Stimulated activated CD4-positive, alpha-beta T cell treated with anti-CD3 and anti-CD28 coated beads, Interleukin-4, amount 100 ng/mL, for 24 hours (primary cell): ENCODE measurements around the gene NBAS.
"Not testable (repeated sequence)": the region's sequence is repeated elsewhere in the genome, so short reads cannot be mapped to it uniquely, and the experiment has no call there.

Source experiments
- DNase-seq: peaks from one replicate; pipeline ENCODE4 v3.0.0-alpha.2; 2020

Gene NBAS

DNA sequence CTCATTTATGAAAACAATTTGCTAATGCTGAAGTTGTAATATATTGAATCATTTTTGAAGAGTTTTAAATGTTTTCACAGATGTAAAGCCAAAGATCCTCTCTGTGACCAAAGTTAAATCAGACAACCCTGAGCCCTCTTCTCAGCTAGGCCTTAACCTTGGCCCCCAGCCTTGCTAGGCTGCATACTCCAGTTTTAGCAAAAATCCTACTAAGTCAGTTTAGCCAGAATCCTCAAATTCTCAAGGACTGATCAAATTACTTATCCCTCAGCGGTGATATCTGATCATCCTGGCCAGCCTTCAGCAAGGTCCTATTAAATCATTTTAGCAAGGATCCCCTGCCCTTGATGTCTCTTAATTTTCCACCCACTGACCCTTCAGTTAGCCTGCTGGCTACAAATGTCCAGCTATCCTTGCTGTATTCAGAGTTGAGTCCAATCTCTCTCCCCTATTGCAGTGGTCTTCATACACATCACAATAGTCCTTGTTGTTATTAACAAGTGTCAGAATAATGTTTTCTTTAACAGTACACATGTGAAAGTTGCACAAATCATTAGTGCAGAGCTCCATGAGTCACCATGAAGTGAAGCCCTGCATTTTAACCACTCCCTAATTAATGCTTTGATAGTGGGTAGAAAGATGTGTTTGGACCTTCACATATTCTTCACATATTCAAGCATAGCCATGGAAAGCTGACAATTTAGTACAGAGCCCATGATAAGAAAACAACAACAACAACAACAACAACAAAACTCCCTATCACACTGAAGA is 206.4 kb downstream of the NBAS start:
- DNase-seq = no peak

DNA sequence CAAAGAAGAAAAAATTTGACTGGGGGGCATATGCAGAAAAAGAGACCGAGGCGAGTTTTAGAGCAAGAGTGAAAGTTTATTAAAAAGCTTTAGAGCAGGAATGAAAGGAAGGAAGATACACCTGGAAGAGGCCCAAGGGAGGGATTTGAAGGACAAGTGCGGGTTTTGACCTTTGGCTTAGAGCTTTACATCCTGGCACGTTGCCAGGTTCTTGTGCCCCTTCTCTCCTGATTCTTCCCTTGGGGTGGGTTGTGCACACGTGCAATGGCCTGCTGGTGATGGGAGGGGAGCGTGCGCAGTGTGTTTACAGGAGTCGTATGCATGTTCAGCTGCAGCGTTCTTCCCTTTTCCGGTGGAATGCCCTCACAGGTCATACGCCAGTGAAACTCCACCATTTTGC is 208.8 kb downstream of the NBAS start:
- no peak for DNase-seq

DNA sequence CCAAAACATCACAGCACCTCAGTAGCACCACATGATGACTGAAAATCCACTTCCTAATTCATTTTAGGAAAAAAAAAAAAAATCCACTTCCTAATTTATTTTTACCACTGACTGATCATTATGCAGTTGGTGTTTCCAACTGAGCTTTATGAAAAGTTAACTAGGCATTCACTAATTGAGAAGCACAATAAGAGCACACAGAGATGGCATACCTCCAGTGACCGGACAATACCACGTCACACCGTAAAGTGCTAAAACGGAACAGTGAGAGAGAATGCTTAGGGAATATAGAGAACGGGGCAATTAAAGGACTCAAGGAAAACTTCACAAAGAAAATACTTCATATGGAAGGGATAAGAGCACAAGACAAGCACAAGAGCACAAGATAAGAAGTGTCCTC is 212.5 kb downstream of the NBAS start:
- DNase-seq = no peak

DNA sequence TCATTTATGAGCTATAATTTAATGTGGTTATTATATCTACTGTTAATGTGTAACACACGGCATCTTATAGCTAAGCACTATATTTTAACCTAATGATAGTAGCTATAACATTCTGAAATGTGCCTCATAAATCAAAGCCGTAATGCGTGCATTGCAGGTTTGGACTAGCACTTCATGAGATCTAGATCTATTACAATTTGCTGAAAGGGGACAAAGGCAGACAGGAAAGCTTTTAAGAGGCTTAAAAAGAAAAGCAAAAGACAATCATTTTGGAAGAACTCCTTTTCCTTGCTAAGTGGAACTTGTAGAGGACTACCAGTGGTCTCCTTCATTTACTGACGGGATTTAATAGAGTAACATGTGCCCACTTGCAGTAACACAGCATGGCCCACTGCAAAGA is 213.1 kb downstream of the NBAS start:
- DNase-seq = no peak

DNA sequence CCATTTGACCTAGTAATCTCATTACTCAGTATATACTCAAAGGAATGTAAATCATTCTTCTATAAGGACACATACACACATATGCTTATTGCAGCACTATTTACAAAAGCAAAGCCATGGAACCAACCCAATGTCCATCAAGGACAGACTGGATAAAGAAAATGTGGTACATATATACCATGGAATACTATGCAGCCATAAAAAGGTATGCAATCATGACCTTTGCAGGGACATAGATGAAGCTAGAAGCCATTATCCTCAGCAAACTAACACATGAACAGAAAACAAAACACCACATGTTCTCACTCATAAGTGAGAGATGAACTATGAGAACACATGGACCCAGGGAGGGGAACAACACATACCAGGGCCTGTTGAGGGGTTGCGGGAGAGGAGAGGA is 214.5 kb downstream of the NBAS start:
- no peak for DNase-seq

DNA sequence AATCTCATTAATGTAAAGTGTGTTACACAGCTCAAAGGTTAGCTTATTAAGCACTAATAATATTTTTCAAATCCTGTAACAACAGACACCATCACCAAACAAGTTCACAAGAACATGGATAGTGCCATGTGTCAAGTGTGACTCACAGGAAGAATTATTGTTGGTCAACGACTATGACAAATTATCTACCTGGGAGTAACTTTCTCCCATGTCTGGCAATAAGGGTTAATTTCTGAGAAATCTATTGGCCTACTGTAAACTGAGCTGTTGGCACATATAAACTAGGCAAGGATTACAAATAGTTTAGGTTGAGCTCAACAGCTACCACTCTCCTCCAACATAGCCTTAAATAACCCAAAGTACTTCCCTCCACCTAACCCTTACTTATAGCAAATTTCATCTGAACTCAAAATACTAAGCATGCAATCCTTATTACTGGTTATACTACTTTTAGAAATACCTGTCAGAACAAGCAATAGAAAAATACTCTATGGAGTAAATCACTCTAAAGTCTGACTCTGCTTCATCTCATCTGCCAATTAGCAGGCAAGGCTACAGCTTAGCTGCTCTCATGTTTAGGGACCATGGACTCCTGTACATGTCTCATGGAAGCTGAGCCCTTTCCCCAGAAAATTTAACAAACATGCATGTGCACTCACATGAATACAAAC is 223.0 kb downstream of the NBAS start:
- DNase-seq = no peak

DNA sequence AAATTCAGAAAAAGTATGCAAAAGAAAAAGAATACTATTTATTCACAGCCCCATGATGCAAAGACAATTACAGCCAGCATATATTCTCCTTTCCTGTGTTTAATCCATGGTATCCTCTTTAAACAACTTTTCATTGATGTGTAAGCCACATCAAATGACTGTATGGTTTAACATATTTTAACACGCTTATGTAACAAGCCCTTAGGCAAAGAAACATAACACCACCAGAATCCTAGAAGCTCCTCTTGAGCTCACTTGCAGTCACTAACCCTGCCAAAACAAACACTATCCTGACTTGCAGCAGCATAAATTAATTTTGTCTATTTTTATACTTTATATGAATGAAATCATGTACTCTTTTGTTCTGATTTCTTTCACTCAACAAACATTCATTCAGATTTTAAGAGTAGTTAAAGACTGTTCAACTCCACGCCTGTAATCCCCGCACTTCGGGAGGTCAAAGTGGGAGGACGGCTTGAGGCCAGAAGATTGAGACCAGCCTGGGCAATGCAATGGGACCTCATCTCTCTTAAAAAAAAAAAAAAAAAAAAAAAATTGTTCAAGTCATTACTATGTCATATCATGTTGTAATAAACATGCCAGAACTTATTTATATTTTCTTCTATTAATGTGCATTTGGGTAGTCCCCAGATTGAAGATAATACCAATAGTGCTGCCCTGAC is 226.3 kb downstream of the NBAS start:
- DNase-seq = no peak

DNA sequence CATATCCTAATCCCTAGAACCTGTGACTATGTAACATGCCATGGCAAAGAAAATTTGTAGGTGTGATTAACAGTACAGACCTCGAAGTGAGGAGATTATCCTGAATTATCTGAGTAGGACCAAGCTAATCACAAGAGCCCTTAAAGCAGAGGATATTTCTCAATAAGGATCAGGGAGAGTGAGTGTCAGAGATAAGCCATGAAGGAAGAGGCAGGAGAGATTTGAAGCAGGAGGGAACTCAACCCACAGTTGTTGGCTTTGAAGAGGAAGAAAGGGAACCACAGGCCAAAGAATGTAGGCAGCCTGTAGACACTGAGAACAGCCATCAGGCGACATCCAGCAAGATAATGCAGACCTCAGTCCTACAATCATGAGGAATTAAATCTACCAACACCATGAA is 229.3 kb downstream of the NBAS start:
- no peak for DNase-seq

DNA sequence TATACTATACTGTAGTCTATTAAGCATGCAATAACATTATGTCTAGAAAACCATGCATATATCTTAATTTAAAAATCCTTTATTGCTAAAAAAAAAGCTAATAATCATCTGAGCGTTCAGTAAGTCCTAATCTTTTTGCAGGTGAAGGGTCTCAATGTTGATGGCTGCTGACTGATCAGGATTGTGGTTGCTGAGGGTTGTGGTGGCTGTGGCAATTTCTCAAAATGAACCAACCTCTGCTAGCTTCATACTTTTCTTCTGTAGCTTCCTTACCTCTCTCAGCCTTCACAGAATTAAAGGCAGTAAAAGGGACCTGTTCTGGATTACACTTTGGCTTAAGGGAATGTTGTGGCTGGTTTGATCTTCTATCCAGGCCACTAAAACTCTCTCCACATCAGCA is 235.8 kb downstream of the NBAS start:
- DNase-seq = no peak

DNA sequence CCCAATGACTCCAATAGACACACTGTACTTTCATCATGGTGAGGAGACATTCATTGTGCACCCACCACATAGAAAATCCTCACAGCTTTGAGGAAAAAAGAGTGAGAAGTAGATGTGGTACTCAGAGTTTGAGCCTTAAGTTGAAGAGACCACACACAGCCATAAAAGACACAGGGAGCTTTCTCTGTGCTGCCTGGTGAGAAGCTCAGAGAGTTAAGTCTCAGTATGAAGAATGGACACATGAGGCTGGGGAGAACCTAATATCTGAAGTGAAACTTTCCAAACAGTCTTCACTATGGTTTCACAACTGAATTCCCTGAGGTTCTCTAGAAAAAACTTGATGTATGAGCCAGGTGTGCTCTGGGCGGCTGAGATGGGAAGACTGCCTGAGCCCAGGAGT is 237.9 kb downstream of the NBAS start:
- no peak for DNase-seq

DNA sequence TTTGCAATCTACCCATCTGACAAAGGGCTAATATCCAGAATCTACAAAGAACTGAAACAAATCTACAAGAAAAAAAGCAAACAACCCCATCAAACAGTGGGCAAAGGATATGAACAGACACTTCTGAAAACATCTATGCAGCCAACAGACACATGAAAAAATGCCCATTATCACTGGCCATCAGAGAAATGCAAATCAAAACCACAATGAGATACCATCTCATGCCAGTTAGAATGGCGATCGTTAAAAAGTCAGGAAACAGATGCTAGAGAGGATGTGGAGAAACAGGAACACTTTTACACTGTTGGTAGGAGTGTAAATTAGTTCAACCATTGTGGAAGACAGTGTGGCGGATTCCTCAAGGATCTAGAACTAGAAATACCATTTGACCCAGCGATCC is 239.7 kb downstream of the NBAS start:
- DNase-seq = not testable (repeated sequence)

DNA sequence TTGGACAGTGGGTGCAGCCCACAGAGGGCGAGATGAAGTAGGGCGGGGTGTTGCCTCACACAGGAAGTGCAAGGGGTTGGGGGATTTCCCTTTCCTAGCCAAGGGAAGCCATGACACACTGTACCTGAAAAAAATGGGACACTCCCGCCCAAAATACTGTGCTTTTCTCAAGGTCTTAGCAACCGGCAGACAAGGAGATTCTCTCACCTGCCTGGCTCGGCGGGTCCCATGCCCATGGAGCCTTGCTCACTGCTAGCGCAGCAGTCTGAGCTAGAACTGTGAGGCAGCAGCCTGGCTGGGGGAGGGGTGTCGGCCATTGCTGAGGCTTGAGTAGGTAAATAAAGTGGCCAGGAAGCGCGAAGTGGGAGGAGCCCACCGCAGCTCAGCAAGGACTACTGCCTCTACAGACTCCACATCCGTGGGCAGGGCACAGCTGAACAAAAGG is 244.7 kb downstream of the NBAS start:
- no peak for DNase-seq

DNA sequence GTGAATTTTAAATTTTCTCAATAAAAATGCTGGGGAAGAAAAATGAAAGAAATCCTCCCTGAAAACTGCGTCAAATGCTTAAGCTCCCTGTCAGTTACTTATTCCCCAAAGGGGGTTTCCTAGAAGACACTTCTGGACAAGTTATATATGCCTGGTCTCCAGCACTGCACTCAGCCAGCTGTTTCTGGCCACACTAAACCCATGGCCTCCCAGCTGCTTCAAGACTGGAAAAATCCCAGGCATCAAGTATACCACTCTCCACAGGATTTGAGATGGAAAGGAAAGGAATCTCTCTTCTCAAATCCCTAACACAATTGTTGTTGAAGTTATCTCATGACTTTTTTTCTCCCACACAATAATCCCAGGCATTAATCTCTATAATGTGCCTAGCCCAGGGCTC is 245.7 kb downstream of the NBAS start:
- DNase-seq = no peak

DNA sequence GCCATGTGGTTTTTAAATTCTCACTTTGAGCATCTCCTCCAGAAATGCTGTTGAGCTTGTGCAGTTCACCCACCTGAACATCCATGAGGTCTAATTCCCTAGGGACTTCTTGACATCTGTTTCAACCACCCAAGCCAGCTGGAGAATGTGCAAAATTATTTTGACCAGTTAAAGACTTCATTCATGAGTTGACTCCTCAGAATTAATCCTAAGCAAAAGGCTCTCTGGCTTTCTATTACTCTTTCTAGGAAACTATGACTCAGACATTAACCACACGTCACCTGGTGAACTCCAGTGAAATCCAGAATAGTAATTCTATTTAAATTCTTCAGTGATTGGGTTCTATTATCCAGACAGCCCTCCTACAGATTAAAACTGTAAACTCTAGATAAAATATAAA is 247.5 kb downstream of the NBAS start:
- no peak for DNase-seq

DNA sequence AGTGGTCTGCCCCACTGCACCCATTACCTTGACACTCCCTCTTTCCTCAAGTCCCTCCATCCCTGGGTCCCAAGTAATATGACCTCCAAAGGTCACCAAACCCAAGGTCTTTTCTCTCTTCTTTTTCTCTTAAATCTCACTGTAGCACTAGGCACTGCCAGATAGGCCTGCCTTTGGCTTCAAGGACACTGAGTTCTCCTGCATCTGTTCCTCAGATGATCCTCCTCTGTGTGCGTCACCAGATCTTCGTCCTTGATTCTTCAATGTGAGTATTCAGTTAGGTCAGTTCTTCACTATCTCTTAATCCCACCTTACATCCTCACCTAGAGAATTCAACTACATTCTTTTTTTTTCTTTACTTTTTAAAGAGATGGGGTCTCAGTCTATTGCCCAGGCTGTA is 249.2 kb downstream of the NBAS start:
- DNase-seq = no peak

DNA sequence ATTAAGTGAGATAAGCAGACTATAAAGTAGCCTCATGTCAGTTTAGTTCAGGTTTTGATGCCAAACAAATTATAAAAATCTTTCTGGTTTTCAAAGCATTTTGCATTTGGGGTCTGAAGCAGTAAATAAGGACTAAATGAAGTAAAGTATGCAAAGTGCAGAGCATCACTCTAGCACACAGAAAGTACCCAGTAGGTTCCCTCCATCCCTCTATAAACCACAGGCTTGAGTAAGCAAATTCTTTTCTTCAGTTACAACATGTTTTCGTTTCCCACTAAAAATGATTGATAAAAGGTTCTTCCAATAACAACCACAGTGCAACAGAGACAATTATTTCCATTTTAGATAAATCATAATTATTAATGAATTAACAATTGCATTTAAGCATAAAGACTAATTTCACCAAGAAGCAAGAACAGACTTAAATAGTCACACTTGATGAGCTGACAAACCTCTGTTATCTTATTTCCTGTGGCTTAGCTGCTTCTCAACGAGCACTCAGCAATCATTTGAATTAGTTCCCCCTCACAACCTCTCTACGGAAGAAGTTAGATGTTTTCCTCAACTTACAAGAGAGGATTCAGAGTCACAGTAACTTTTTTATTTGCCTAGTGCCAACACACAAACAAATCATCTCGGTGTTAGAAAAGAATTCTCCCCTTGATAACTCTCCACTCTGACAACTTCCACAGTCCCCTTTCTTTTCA is 249.8 kb downstream of the NBAS start:
- DNase-seq = no peak

DNA sequence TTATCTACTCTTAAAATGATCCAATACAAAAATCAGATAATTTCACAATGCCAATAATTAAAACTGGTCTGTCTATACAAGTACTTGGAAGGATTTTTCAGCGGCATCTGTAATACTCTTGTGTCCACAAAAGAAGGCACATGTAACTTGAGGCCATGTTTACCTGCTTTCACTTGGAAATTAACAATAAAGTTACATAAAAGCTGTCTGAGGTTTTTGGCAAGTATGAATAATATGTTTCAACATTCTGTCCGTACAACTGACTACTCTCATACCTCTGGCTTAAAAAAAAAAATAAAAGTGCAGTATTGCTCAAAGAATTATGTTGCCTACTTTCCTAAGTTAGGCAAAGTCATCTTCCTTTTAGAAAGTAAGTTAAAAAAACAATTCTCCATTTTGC is 253.6 kb downstream of the NBAS start:
- no peak for DNase-seq

DNA sequence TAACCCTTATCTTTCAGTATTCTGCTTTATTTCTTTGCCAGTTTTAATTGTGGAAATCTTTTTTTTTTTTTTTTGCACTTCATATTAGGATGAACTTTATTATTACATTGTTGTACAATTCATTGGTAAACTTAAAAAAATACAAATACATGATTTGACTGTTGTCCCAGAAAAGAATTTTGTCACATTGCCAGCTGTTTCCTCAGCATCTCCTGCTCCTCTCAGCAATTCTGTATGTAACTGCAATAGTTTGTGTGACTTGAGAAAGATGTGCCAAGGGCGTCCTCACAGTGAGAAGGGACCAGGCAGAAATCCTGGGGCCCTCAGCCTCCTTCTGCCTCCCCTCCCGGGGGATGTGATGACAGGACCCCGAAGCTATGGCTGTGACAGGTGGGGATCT is 254.4 kb downstream of the NBAS start:
- DNase-seq = no peak

DNA sequence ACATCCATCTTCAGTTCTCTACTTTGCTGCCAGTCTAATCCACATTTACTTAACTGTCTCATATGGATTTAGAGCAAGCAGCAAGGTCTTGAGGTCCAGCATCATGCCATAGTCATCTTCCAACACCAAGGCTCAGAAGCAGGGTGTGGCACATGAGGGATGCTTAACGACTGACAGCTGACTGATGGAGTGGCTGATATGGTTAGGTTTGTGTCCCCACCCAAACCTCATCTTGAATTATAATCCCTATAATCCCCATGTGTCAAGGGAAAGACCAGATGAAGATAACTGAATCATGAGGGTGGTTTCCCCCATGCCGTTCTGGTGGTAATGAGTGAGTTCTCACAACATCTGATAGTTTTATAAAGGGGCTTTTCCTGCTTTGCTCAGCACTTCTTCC is 257.3 kb downstream of the NBAS start:
- no peak for DNase-seq

DNA sequence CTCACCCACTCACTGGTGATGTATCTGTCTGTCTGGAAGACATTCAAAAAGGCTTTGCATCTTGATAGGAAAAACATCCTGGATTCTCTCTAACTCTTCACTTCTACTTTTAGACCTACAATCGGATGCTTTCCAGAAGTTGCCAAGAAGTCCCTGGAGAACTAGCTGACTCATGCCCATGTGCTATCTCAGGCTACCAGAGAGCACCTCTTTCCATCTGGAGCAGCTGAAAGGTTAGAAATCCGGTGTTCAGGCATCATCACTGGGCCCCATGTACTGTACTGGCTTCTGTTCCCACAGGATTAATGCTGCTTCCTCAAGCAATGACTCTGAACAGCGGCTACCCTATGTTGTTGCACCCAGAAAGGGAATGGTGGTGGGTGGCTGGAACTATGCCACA is 259.0 kb downstream of the NBAS start:
- no peak for DNase-seq

DNA sequence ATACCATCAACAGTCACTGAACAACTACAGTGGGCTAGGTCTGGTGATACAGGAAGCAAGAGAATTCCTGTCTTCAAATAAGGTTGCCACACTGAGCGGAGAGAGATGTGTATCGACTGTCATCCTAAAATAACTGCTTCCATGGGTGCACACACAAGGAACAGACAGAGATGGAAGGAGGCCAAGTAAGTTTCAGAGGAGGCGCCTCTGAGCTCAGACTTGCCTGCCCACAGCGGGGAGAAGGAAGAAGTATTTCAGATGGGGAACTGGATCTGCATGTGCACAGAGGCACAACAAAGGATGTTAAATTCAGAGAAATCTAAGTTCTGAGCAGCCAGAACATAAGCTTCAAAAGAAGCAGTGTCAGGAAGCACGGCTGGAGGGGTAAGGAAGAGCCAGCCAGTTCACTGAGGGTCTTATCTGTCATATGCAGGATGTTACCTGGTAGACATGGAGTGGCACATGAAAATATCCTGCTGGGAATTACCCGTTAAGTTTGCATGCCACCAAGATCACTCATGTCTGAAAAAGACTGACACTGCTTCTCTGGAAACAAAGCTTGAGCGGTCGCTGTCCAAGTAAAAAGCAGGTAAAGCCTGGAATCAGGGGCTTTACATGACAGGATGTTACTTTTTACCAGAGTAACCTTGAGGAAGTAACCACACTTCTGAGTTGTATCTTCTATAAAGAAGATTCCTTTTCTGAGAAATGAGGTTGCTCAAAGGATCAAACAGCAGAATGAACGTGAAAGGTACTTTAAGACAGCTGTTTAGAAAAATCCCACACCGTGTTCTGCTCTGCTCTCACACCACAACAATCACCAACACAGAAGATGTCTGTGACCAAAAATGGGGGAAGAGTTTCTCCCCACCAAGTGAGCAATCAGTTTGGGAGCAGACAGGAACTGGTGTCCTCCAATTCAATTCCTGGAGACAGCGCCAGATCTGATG is 260.2 kb downstream of the NBAS start:
- DNase-seq = no peak

DNA sequence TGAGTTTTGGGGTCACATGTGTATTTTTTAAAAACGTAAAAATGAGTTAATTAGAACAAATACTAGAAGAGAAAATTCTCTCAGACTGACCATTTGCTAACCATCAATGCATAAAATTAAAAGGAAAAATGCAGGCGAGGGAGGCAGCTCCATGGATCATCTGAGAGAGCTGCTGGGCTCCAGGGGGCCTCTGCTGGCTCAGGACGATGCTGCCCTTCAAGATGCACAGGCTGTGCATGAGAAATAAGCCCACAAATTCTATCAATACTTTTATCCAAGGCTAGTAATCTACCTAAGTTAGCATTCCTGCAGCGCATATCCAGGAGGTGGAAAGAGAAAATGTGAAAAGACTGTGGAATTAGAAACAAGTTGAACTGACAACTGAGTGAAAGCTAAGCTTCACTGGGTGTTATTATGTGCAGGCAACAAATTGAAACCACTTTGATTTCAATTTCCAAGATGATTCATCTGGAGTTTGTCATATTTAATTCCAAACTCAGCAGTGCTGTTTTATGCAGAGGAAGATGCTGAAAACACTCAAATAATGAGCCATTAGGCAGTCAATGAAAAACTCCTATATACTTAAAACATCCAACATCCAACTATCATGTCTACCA is 261.1 kb downstream of the NBAS start:
- no peak for DNase-seq
